AG09319 (cell line): ENCODE measurements around the gene NLGN1.

Source experiments
- DNase-seq: peaks from one replicate; pipeline ENCODE4 v3.0.0-alpha.2; 2010; ENCODE audit warnings: low read depth; ENCODE audit errors: extremely low read depth
- CTCF ChIP-seq: IDR thresholded peaks from 2 replicates; pipeline ENCODE4 v1.5.1; 2011; ENCODE audit warnings: low read depth, mild to moderate bottlenecking, inconsistent platforms, low read length, moderate library complexity

NLGN1 gene

GRCh38 chr3:174061731-174062130, 664.2 kb downstream of the NLGN1 start:
- no peak for TF ChIP-seq CTCF
- DNase-seq = no peak

GRCh38 chr3:174062923-174063322, 665.4 kb downstream of the NLGN1 start:
- TF ChIP-seq CTCF = no peak
- DNase-seq = no peak

- DNase-seq = no peak
- TF ChIP-seq CTCF = no peak
These were observed 670.5 kb downstream of the NLGN1 start for GRCh38 chr3:174068035-174068434.

- no peak for TF ChIP-seq CTCF
- DNase-seq = no peak
These were observed 675.1 kb downstream of the NLGN1 start for GRCh38 chr3:174072675-174073074.

GRCh38 chr3:174083706-174084105, 686.2 kb downstream of the NLGN1 start:
- TF ChIP-seq CTCF = no peak
- DNase-seq = no peak

GRCh38 chr3:174089592-174089991, 692.0 kb downstream of the NLGN1 start:
- TF ChIP-seq CTCF = no peak
- DNase-seq = no peak

- no peak for DNase-seq
These were observed 697.1 kb downstream of the NLGN1 start for GRCh38 chr3:174094669-174095068.

More at GRCh38 chr3:174094669-174095068, 697.1 kb downstream of the NLGN1 start:
- no peak for TF ChIP-seq CTCF
